ENCODE data around the gene CHRM2.

The CHRM2 gene

GRCh38 chr7:136878878-136879277 lies 10.4 kb downstream of the CHRM2 start:
- H3K4me1 Mint-ChIP-seq: no peaks in the 10 kb centered on the region
- no peak overlapping the region for H3K4me3 Mint-ChIP-seq
- ATAC-seq (no peak), DNase-seq (no peak)
- H3K27me3 Mint-ChIP-seq: no peaks in the 10 kb centered on the region
- no peaks in the 10 kb centered on the region for H3K9me3 Mint-ChIP-seq
- H3K27ac Mint-ChIP-seq: no peak overlapping the region

- Mint-ChIP-seq H3K4me1 (no peaks in the 10 kb centered on the region), H3K27ac (no peak overlapping the region), H3K9me3 (peaks cover 0 to 8% of the 10 kb centered on the region in 2 donors), H3K4me3 (no peak overlapping the region), H3K27me3 (no peaks in the 10 kb centered on the region)
- ATAC-seq (no peak), DNase-seq (no peak)
These were observed 14.6 kb downstream of the CHRM2 start for GRCh38 chr7:136883046-136883445.

- H3K27me3 Mint-ChIP-seq: no peaks in the 10 kb centered on the region
- ATAC-seq: no peak
- no peak for DNase-seq
- no peaks in the 10 kb centered on the region for H3K4me1 Mint-ChIP-seq
- H3K27ac Mint-ChIP-seq: no peak overlapping the region
- H3K9me3 Mint-ChIP-seq: peaks cover 0 to 8% of the 10 kb centered on the region in 2 donors
- no peak overlapping the region for H3K4me3 Mint-ChIP-seq
These were observed 16.0 kb downstream of the CHRM2 start for GRCh38 chr7:136884492-136884891.

- Mint-ChIP-seq H3K4me3 (no peak overlapping the region), H3K27me3 (no peaks in the 10 kb centered on the region), H3K4me1 (no peaks in the 10 kb centered on the region), H3K27ac (no peak overlapping the region), H3K9me3 (peaks cover 0 to 15% of the 10 kb centered on the region in 2 donors)
- ATAC-seq (no peak), DNase-seq (no peak)
These were observed 18.9 kb downstream of the CHRM2 start for GRCh38 chr7:136887317-136887716.

GRCh38 chr7:136890399-136890798 lies 21.9 kb downstream of the CHRM2 start:
- ATAC-seq (no peak), DNase-seq (no peak)
- Mint-ChIP-seq H3K27ac (no peak overlapping the region), H3K4me3 (no peak overlapping the region), H3K27me3 (no peaks in the 10 kb centered on the region), H3K9me3 (peaks cover 13 to 20% of the 10 kb centered on the region in 2 donors), H3K4me1 (no peaks in the 10 kb centered on the region)

- Mint-ChIP-seq H3K9me3 (peaks cover 14 to 17% of the 10 kb centered on the region in 2 donors), H3K4me3 (no peak overlapping the region), H3K4me1 (no peaks in the 10 kb centered on the region), H3K27me3 (no peaks in the 10 kb centered on the region), H3K27ac (no peak overlapping the region)
- DNase-seq (no peak), ATAC-seq (no peak)
These were observed 23.4 kb downstream of the CHRM2 start for GRCh38 chr7:136891850-136892249.

GRCh38 chr7:136894789-136895188 lies 26.3 kb downstream of the CHRM2 start:
- DNase-seq (no peak), ATAC-seq (no peak)
- no peaks in the 10 kb centered on the region for H3K27me3 Mint-ChIP-seq
- H3K4me3 Mint-ChIP-seq: no peak overlapping the region
- H3K4me1 Mint-ChIP-seq: no peaks in the 10 kb centered on the region
- H3K9me3 Mint-ChIP-seq: peaks cover 14 to 19% of the 10 kb centered on the region in 2 donors
- no peak overlapping the region for H3K27ac Mint-ChIP-seq

- Mint-ChIP-seq H3K4me1 (no peaks in the 10 kb centered on the region), H3K27ac (no peak overlapping the region), H3K4me3 (no peak overlapping the region), H3K27me3 (no peaks in the 10 kb centered on the region), H3K9me3 (peaks cover 7 to 19% of the 10 kb centered on the region in 2 donors)
- ATAC-seq (no peak), DNase-seq (no peak)
These were observed 29.2 kb downstream of the CHRM2 start for GRCh38 chr7:136897676-136898075.

- Mint-ChIP-seq H3K4me1 (no peaks in the 10 kb centered on the region), H3K9me3 (peaks cover 0 to 6% of the 10 kb centered on the region in 2 donors), H3K27ac (no peak overlapping the region), H3K27me3 (no peaks in the 10 kb centered on the region), H3K4me3 (no peak overlapping the region)
- ATAC-seq (no peak), DNase-seq (no peak)
These were observed 31.6 kb downstream of the CHRM2 start for GRCh38 chr7:136900005-136900404.

GRCh38 chr7:136910771-136911170 lies 42.3 kb downstream of the CHRM2 start:
- H3K27ac Mint-ChIP-seq: no peak overlapping the region
- H3K4me3 Mint-ChIP-seq: no peak overlapping the region
- no peaks in the 10 kb centered on the region for H3K4me1 Mint-ChIP-seq
- no peak for DNase-seq
- no peaks in the 10 kb centered on the region for H3K9me3 Mint-ChIP-seq
- ATAC-seq: no peak
- H3K27me3 Mint-ChIP-seq: no peaks in the 10 kb centered on the region

- no peak for ATAC-seq
- DNase-seq: no peak
- Mint-ChIP-seq H3K9me3 (no peaks in the 10 kb centered on the region), H3K4me3 (no peak overlapping the region), H3K27ac (no peak overlapping the region), H3K27me3 (no peaks in the 10 kb centered on the region), H3K4me1 (no peaks in the 10 kb centered on the region)
These were observed 42.9 kb downstream of the CHRM2 start for GRCh38 chr7:136911344-136911743.

GRCh38 chr7:136912339-136912738 lies 43.9 kb downstream of the CHRM2 start:
- Mint-ChIP-seq H3K9me3 (peaks cover 5 to 8% of the 10 kb centered on the region in 2 donors), H3K4me1 (no peaks in the 10 kb centered on the region), H3K27ac (no peak overlapping the region), H3K4me3 (no peak overlapping the region), H3K27me3 (no peaks in the 10 kb centered on the region)
- DNase-seq: no peak
- ATAC-seq: no peak

- Mint-ChIP-seq H3K4me1 (no peaks in the 10 kb centered on the region), H3K4me3 (no peak overlapping the region), H3K27ac (peak overlapping the region in 1 of 2 donors; percentile 9), H3K9me3 (peaks cover 7 to 8% of the 10 kb centered on the region in 2 donors), H3K27me3 (no peaks in the 10 kb centered on the region)
- ATAC-seq (no peak), DNase-seq (no peak)
These were observed 45.6 kb downstream of the CHRM2 start for GRCh38 chr7:136914016-136914415.

- H3K27me3 Mint-ChIP-seq: no peaks in the 10 kb centered on the region
- no peaks in the 10 kb centered on the region for H3K4me1 Mint-ChIP-seq
- no peak overlapping the region for H3K4me3 Mint-ChIP-seq
- H3K9me3 Mint-ChIP-seq: peaks cover 7 to 12% of the 10 kb centered on the region in 2 donors
- DNase-seq (no peak), ATAC-seq (no peak)
- no peak overlapping the region for H3K27ac Mint-ChIP-seq
These were observed 51.4 kb downstream of the CHRM2 start for GRCh38 chr7:136919820-136920219.

GRCh38 chr7:136923111-136923667 lies 54.7 kb downstream of the CHRM2 start:
- no peaks in the 10 kb centered on the region for H3K4me1 Mint-ChIP-seq
- DNase-seq (no peak), ATAC-seq (no peak)
- H3K9me3 Mint-ChIP-seq: peaks cover 0 to 4% of the 10 kb centered on the region in 2 donors
- H3K4me3 Mint-ChIP-seq: no peak overlapping the region
- no peaks in the 10 kb centered on the region for H3K27me3 Mint-ChIP-seq
- H3K27ac Mint-ChIP-seq: no peak overlapping the region

- no peak for ATAC-seq
- Mint-ChIP-seq H3K4me3 (no peak overlapping the region), H3K9me3 (no peaks in the 10 kb centered on the region), H3K27me3 (no peaks in the 10 kb centered on the region), H3K27ac (no peak overlapping the region), H3K4me1 (no peaks in the 10 kb centered on the region)
- DNase-seq: no peak
These were observed 56.6 kb downstream of the CHRM2 start for GRCh38 chr7:136925044-136925443.

GRCh38 chr7:136925556-136925955 lies 57.1 kb downstream of the CHRM2 start:
- Mint-ChIP-seq H3K27me3 (no peaks in the 10 kb centered on the region), H3K4me3 (no peak overlapping the region), H3K27ac (no peak overlapping the region), H3K4me1 (no peaks in the 10 kb centered on the region), H3K9me3 (no peaks in the 10 kb centered on the region)
- DNase-seq (no peak), ATAC-seq (no peak)

All from stimulated activated naive CD8-positive, alpha-beta T cell treated with anti-CD3 and anti-CD28 coated beads, Interleukin-15, amount 100 ng/mL, for 72 hours (primary cell).